Colonic mucosa (tissue), 4 donors: Measurements from ENCODE around the gene DSN1. TPM values are rescaled to one million over a fixed set of nuclear protein-coding genes. Genes with fewer than 3 reads are reported as not detected.

ENCODE experiments used
- DNase-seq: peaks from one replicate; pipeline ENCODE4 v3.0.0-alpha.2; 2020
- H3K27ac ChIP-seq: fragments of 200-600 bp; one replicate; pipeline ENCODE4 v1.8.0; 2021
- H3K27me3 ChIP-seq: fragments of 200-600 bp; one replicate; pipeline ENCODE4 v1.8.0; 2021
- H3K36me3 ChIP-seq: fragments of 200-600 bp; one replicate; pipeline ENCODE4 v1.8.0; 2021
- H3K4me1 ChIP-seq: fragments of 200-600 bp; one replicate; pipeline ENCODE4 v1.8.0; 2021; ENCODE audit warnings: mild to moderate bottlenecking
- H3K4me3 ChIP-seq: fragments of 200-600 bp; one replicate; pipeline ENCODE4 v1.8.0; 2021
- H3K9ac ChIP-seq, 2 donors: one replicate each; pipeline ENCODE4 v1.7.0; 2013; ENCODE audit warnings: control low read depth in 2 of 2, low read depth in 2 of 2, low read length in 2 of 2
- H3K9me3 ChIP-seq: fragments of 200-600 bp; one replicate; pipeline ENCODE4 v1.8.0; 2021
- CTCF ChIP-seq: fragments of 200-600 bp; IDR thresholded peaks from one replicate; pipeline ENCODE4 v1.8.0; 2022; ENCODE audit warnings: antibody characterized with exemption, mild to moderate bottlenecking
- intact Hi-C: fragments of 100-400 bp; cut with DNase I; formaldehyde crosslinking; loops from one replicate; pipeline ENCODE4 v1.14.1; 2022
- total RNA-seq, 2 donors: library from RNA; stranded (reverse); fragmentation: NEBNext Ultra II Directional in 1 of 2; extraction: Animal tissue kit (Norgen Biotek cat#: 25700) in 1 of 2; gene quantifications; one replicate each; pipeline ENCODE4 v1.2.1, GENCODE V29; 2021
- donor health status: healthy.
- donor health status: DM: no; HTN: no; CAD: no.
- donor health status: DM: no; HTN: no; CAD: no.

The DSN1 gene
- total RNA-seq, 2 donors from 2014 or later, result 10.9 to 24.2 TPM

GRCh38 chr20:36819659-36820058 lies 46.1 kb upstream of the DSN1 start:
- Histone ChIP-seq H3K4me3 (no peak overlapping the region), H3K27ac (no peak overlapping the region), H3K27me3 (no peaks in the 10 kb centered on the region), H3K4me1 (no peaks in the 10 kb centered on the region), H3K9me3 (no peaks in the 10 kb centered on the region), H3K9ac (no peak overlapping the region), H3K36me3 (no peaks in the 10 kb centered on the region)
- DNase-seq, result no peak
- no peak for TF ChIP-seq CTCF
- intact Hi-C loops, result no loop called here

DNA sequence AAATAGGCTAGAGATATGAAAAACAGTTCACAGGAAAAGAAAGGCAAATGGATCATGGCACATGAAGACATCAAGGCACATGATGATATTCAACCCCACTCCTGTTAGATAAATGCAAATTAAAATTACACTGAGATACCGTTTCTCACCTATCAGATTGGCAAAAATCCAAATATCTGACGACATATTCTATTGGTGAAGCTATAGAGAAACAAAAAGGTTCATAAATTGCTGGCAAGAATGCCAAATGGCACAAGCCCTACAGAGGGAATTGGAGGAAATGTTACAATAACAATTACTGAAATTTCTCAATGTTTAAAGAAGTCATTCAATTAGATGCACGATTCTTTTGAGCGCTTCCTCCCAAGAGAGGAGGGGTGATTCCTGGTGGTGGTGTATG lies 45.3 kb upstream of the DSN1 start:
- H3K27ac ChIP-seq, result no peak overlapping the region
- H3K4me1 ChIP-seq, result no peaks in the 10 kb centered on the region
- intact Hi-C loops, result no loop called here
- no peak for TF ChIP-seq CTCF
- no peak for DNase-seq
- H3K27me3 ChIP-seq, result no peaks in the 10 kb centered on the region
- H3K9ac ChIP-seq, result no peak overlapping the region
- H3K36me3 ChIP-seq, result no peaks in the 10 kb centered on the region
- H3K9me3 ChIP-seq, result no peaks in the 10 kb centered on the region
- H3K4me3 ChIP-seq, result no peak overlapping the region

DNA sequence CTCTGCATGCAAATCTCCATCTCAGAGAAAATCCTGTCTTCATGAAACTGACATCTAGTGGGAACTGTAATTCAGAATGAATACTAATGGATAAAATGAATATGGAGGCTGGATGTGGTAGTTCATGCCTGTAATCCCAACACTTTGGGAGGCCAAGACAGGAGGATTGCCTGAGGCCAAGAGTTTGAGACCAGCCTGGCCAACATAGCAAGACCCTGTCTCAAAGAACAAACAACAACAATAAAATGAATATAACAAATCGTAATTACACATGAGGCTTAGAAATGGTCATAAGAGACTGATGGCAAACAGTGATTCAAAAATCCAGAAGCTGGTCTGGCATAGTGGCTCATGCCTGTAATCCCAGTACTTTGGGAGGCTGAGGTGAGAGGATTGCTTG lies 44.6 kb upstream of the DSN1 start:
- no peak for TF ChIP-seq CTCF
- H3K4me3 ChIP-seq, result no peak overlapping the region
- intact Hi-C loops, result no loop called here
- H3K9ac ChIP-seq, result no peak overlapping the region
- no peaks in the 10 kb centered on the region for H3K9me3 ChIP-seq
- H3K4me1 ChIP-seq, result no peaks in the 10 kb centered on the region
- H3K27me3 ChIP-seq, result no peaks in the 10 kb centered on the region
- H3K36me3 ChIP-seq, result no peaks in the 10 kb centered on the region
- DNase-seq, result no peak
- no peak overlapping the region for H3K27ac ChIP-seq

DNA sequence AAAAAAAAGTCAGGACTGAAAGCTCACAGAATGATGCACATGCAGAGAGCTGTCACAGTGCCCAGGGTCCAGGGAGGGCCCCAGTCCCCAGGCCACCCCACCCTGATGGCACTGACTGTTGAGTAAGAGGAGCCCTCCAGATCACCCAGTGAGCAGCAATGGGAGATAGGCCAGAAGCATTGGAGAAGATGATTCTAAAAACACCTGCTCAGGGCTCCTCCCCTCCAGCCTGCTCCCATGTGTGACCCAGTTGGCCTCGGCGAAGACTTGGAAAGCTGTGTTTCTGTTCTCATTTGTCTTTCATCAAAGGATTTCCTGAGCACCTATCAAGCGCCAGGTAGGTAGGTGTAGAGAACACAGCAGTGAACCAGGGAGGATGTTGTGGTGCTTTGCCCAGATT lies 43.9 kb upstream of the DSN1 start:
- intact Hi-C loops, result no loop called here
- Histone ChIP-seq H3K36me3 (no peaks in the 10 kb centered on the region), H3K4me3 (no peak overlapping the region), H3K27ac (no peak overlapping the region), H3K4me1 (no peaks in the 10 kb centered on the region), H3K9me3 (no peaks in the 10 kb centered on the region), H3K9ac (no peak overlapping the region), H3K27me3 (no peaks in the 10 kb centered on the region)
- DNase-seq, result no peak
- no peak for TF ChIP-seq CTCF

DNA sequence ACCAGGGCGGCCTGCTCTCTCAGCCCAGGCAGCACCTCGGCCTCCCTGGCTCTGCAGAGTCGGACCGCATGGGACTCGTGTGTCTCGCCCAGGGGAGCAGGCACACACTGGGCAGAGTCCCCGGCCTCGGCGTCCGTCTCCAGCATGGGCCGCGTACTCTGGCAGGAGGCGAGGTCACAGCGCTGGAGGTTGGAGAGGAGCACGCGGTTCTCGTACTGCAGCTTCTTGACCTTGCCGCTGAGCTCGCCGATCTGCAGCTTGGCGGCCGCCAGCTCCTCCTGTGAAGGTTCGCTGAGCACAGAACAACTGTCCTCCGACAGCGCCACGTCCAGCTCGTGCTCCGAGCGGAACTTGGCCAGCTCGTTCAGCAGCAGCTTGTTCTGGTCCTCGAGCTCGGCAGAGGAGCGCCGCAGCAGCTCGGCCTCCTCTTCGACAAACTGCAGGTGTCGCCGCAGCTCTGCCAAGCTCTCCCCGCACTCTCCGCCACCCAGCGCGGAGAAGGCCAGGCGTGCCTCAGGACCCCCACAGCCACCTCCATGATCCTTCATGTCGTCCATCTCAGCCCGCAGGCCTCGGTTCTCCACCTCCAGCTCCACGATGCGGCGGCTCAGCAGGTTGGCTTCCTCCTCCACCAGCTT lies 42.0 kb upstream of the DSN1 start:
- no peaks in the 10 kb centered on the region for H3K36me3 ChIP-seq
- no peak overlapping the region for H3K4me3 ChIP-seq
- no peak for DNase-seq
- intact Hi-C loops, result no loop called here
- no peaks in the 10 kb centered on the region for H3K9me3 ChIP-seq
- H3K4me1 ChIP-seq, result no peaks in the 10 kb centered on the region
- H3K27me3 ChIP-seq, result no peaks in the 10 kb centered on the region
- no peak overlapping the region for H3K9ac ChIP-seq
- TF ChIP-seq CTCF, result no peak
- H3K27ac ChIP-seq, result no peak overlapping the region
